ENCODE measurements around the gene EXOC3L4. TPM values are rescaled to one million over a fixed set of nuclear protein-coding genes. Genes with fewer than 3 reads are reported as not detected.

The EXOC3L4 gene
- total and polyA plus RNA-seq, 9 of the 15 experiments (the other 6 are each of a cell fraction or from before 2014, with no cell fraction given), result 0.10 to 6.7 (median 0.98) TPM; not detected in 1

- 5% methylated on average over 10 of the region's 11 CpGs for WGBS (ENCODE audit: insufficient coverage, low coverage, missing lambda C conversion rate)
- in situ Hi-C loops (cut with MboI), result loop anchor here (5.0 kb wide), 1 partner anchor 208 kb away; no protein-coding TSS in a partner anchor
- ChIA-PET CTCF (ENCODE audit: low intra/inter-chr PET ratio) (interaction anchor here (1.1 to 1.2 kb wide), 2 partner anchors 213 to 214 kb away, joined by 3 to 4 read pairs; no protein-coding TSS in a partner anchor), POLR2A (interaction anchor here (0.9 kb wide), 1 partner anchor 15 kb away, joined by 3 read pairs; the partner anchor contains the start of gene EXOC3L4)
- H3K4me1 ChIP-seq (replicated peaks in 1 of 2; ENCODE audit: control insufficient read depth in 2 of 2, insufficient read depth in 2 of 2, low read length in 2 of 2), result peaks cover 3 to 31% of the 10 kb centered on the region in 2 experiments; a peak in 4 of 5 replicates
- H3K27me3 ChIP-seq (ENCODE audit: control insufficient read depth in 2 of 2, insufficient read depth in 2 of 2, low read length in 2 of 2), result no peaks in the 10 kb centered on the region; a peak in 1 of 5 replicates
- H3K9me3 ChIP-seq (replicated peaks; ENCODE audit: control insufficient read depth, insufficient read depth, low read depth, low read length), result no peaks in the 10 kb centered on the region
- no peak overlapping the region for H2AFZ ChIP-seq (ENCODE audit: low read depth, low read length)
- H3K27ac ChIP-seq (ENCODE audit: extremely low read depth, low read depth, low read length), result no peak overlapping the region
- peak overlapping the region in 1 of 2 experiments; percentile 58; a peak in 1 of 4 replicates for H3K9ac ChIP-seq (ENCODE audit: insufficient read depth in 1 of 2, low read depth in 2 of 2, low read length in 2 of 2)
- DNase-seq (ENCODE audit: extremely low read depth in 1 of 4, low spot score in 3 of 4), result no peak
- H3K79me2 ChIP-seq (ENCODE audit: control insufficient read depth, insufficient read depth, low read length), result no peaks in the 10 kb centered on the region
- H3K36me3 ChIP-seq (ENCODE audit: control insufficient read depth, insufficient read depth, low read length), result no peaks in the 10 kb centered on the region
- no peak overlapping the region for H3K4me3 ChIP-seq
- H3K9me1 ChIP-seq (ENCODE audit: control insufficient read depth, insufficient read depth, low read length), result no peaks in the 10 kb centered on the region
- intact Hi-C loops (cut with micrococcal nuclease), result loop anchor here (2.0 to 10.0 kb wide), 2 partner anchors 214 to 466 kb away; no protein-coding TSS in a partner anchor
- no TSS peak for BruUV-seq (replicated peaks)
- TF ChIP-seq PTBP1 (IDR thresholded peaks at IDR 0.05; ENCODE audit: low read depth, low read length), result no peak
- TF ChIP-seq ZNF830 (CRISPR knock-in tag; IDR thresholded peaks at IDR 0.05), result no peak
- TF ChIP-seq ZFX (CRISPR knock-in tag; IDR thresholded peaks at IDR 0.05), result no peak
- TF ChIP-seq ARNT (IDR thresholded peaks at IDR 0.05), result no peak
- TF ChIP-seq RBM22 (IDR thresholded peaks at IDR 0.05; ENCODE audit: low read depth, low read length, poor library complexity, severe bottlenecking), result no peak
- TF ChIP-seq PHTF2 (CRISPR knock-in tag; IDR thresholded peaks at IDR 0.05), result no peak
- TF ChIP-seq MCM7 (IDR thresholded peaks at IDR 0.05), result no peak
- no peak for TF ChIP-seq IRF1 (CRISPR knock-in tag; IDR thresholded peaks at IDR 0.05; ENCODE audit: borderline replicate concordance)
- TF ChIP-seq ZBTB12 (CRISPR knock-in tag; IDR thresholded peaks at IDR 0.05), result no peak
- TF ChIP-seq MECOM (CRISPR knock-in tag; IDR thresholded peaks at IDR 0.05), result no peak
- no peak for ATAC-seq
- H3K4me2 ChIP-seq (ENCODE audit: insufficient read depth, low read length), result no peak overlapping the region
- FAIRE-seq, result no peak
- no peaks in the 10 kb centered on the region for H4K20me1 ChIP-seq (replicated peaks; ENCODE audit: control insufficient read depth, insufficient read depth, low read length)
Measured at GRCh38 chr14:103078860-103079587, 15.5 kb upstream of the EXOC3L4 start.
